Fibroblast of lung (primary cell): Measurements from ENCODE around the gene ATXN7L1. TPM values are rescaled to one million over a fixed set of nuclear protein-coding genes. Genes with fewer than 3 reads are reported as not detected.
A peak's percentile ranks its signal among the peaks of the same experiment; 100 is the strongest.

Experiments used
- DNase-seq, 2 donors: peaks; one replicate each; pipeline versions ENCODE4 v3.0.0 to v3.0.0-alpha.2; 2010; ENCODE audit warnings: low read depth in 2 of 2
- H2AFZ ChIP-seq: 2 replicates; pipeline ENCODE4 v1.5.1; 2012; ENCODE audit warnings: low read length, control low read depth, inconsistent platforms
- H3K27ac ChIP-seq: 2 replicates; pipeline ENCODE4 v1.5.1; 2011; ENCODE audit warnings: low read length, control low read depth; ENCODE audit not compliant: insufficient read depth
- H3K27me3 ChIP-seq: 2 replicates; pipeline ENCODE4 v1.5.1; 2011; ENCODE audit warnings: mild to moderate bottlenecking, low read length; ENCODE audit not compliant: control insufficient read depth, insufficient read depth
- H3K36me3 ChIP-seq: 2 replicates; pipeline ENCODE4 v1.5.1; 2011; ENCODE audit warnings: low read length; ENCODE audit not compliant: control insufficient read depth, insufficient read depth
- H3K4me1 ChIP-seq: 2 replicates; pipeline ENCODE4 v1.5.1; 2011; ENCODE audit warnings: low read length; ENCODE audit not compliant: control insufficient read depth, insufficient read depth; ENCODE audit errors: extremely low read depth
- H3K4me2 ChIP-seq: 2 replicates; pipeline ENCODE4 v1.5.1; 2011; ENCODE audit warnings: low read length, control low read depth; ENCODE audit not compliant: insufficient read depth; ENCODE audit errors: extremely low read depth
- H3K4me3 ChIP-seq, 4 experiments: fragments of 200-600 bp in 1 of 4; sonication (generic) in 1 of 4; replicated peaks in 1 of 4; 2 replicates each; pipeline ENCODE4 v1.5.1; 2011 to 2016; ENCODE audit warnings: low read length in 4 of 4, low read depth in 3 of 4, mild to moderate bottlenecking in 3 of 4, control low read depth in 2 of 4, inconsistent platforms in 1 of 4, mixed read lengths in 1 of 4; ENCODE audit not compliant: insufficient read depth in 1 of 4; ENCODE audit errors: control extremely low read depth in 1 of 4
- H3K79me2 ChIP-seq: 2 replicates; pipeline ENCODE4 v1.5.1; 2012; ENCODE audit warnings: mild to moderate bottlenecking, low read length, inconsistent platforms; ENCODE audit not compliant: control insufficient read depth, insufficient read depth
- H3K9ac ChIP-seq: 2 replicates; pipeline ENCODE4 v1.5.1; 2011; ENCODE audit warnings: mild to moderate bottlenecking, low read length, control low read depth; ENCODE audit not compliant: insufficient read depth
- H3K9me3 ChIP-seq: 2 replicates; pipeline ENCODE4 v1.5.1; 2012; ENCODE audit warnings: low read depth, low read length; ENCODE audit not compliant: control insufficient read depth, insufficient read depth
- H4K20me1 ChIP-seq: 2 replicates; pipeline ENCODE4 v1.5.1; 2011; ENCODE audit warnings: low read length; ENCODE audit not compliant: control insufficient read depth, insufficient read depth; ENCODE audit errors: extremely low read depth
- EZH2 ChIP-seq: IDR thresholded peaks from 2 replicates; pipeline ENCODE4 v1.5.1; 2012; ENCODE audit warnings: low read length, control low read depth, mild to moderate bottlenecking; ENCODE audit errors: missing control alignments
- polyA plus RNA-seq, 2 donors: library from polyadenylated mRNA; depleted of rRNA in 1 of 2; stranded (reverse) in 1 of 2; unstranded in 1 of 2; fragments of >200 nt; gene quantifications; 2 replicates each; pipeline ENCODE4 v1.2.1, GENCODE V29; 2011 to 2012; ENCODE audit warnings: missing spikeins in 1 of 2
- total RNA-seq: library from RNA; depleted of rRNA; stranded (reverse); fragments of >200 nt; gene quantifications from 2 replicates; pipeline ENCODE4 v1.2.1, GENCODE V29; 2014
- TF ChIP-seq, protein P1 (sequence below), 2 donors: IDR thresholded peaks in 1 of 2; conservative IDR thresholded peaks in 1 of 2; 1 replicate in 1 of 2; 2 replicates in 1 of 2; pipeline ENCODE4 v1.5.1; 2011 to 2012; ENCODE audit warnings: low read length in 2 of 2, control low read depth in 1 of 2, inconsistent platforms in 1 of 2, low read depth in 1 of 2, mild to moderate bottlenecking in 1 of 2

Gene ATXN7L1
- total and polyA plus RNA-seq, 2 donors (not counting 1 experiment from before 2014, with no cell fraction given), result 5.1 to 9.4 TPM

DNA sequence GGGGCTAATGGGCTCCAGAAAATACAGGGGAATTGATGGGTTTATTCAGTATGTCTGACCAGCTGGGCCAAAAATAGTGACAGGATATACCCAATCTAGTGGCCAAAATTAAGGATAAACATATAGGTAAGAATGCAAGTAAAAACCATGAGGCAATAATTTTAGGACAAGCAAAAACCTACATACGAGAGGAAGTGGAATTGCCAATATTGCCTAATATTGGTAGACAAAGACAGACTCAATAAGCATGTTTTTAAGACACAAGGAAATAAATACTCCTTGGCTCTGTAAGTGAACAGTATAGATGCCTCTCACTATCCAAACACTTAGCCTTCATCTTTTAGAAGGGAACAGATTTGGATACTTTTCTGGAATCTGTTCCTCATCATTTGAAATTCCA lies 51.0 kb downstream of the ATXN7L1 start:
- peaks cover 15% of the 10 kb centered on the region for H3K4me1 ChIP-seq
- no peaks in the 10 kb centered on the region for H3K36me3 ChIP-seq

DNA sequence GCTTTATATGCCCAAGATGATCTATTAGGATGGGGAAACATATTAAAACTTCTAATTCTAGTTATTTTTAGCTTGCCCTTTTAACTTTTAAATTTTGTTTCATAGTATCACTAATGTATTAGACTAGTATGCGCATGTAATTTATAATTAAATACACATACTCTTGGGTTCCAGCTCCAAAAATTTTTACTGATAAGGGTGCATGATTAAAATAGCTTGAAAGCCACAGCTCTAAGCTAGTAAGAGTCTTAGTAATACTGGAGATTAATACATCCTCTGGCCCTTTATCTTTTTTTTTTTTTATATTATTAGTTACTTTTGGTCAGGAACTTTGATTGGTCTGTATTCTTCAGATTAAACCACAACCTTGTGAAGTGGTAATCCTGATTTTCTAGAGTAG lies 53.6 kb downstream of the ATXN7L1 start:
- Histone ChIP-seq H3K9me3 (no peaks in the 10 kb centered on the region), H4K20me1 (no peaks in the 10 kb centered on the region), H3K27me3 (no peaks in the 10 kb centered on the region), H3K4me3 (no peak overlapping the region), H2AFZ (no peak overlapping the region), H3K9ac (no peak overlapping the region), H3K36me3 (no peaks in the 10 kb centered on the region), H3K4me1 (peaks cover 3% of the 10 kb centered on the region), H3K4me2 (no peak overlapping the region), H3K27ac (no peak overlapping the region), H3K79me2 (no peaks in the 10 kb centered on the region)
- TF ChIP-seq, protein P1, sequence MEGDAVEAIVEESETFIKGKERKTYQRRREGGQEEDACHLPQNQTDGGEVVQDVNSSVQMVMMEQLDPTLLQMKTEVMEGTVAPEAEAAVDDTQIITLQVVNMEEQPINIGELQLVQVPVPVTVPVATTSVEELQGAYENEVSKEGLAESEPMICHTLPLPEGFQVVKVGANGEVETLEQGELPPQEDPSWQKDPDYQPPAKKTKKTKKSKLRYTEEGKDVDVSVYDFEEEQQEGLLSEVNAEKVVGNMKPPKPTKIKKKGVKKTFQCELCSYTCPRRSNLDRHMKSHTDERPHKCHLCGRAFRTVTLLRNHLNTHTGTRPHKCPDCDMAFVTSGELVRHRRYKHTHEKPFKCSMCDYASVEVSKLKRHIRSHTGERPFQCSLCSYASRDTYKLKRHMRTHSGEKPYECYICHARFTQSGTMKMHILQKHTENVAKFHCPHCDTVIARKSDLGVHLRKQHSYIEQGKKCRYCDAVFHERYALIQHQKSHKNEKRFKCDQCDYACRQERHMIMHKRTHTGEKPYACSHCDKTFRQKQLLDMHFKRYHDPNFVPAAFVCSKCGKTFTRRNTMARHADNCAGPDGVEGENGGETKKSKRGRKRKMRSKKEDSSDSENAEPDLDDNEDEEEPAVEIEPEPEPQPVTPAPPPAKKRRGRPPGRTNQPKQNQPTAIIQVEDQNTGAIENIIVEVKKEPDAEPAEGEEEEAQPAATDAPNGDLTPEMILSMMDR (conservative IDR thresholded peaks at IDR 0.05 in 1 of 2, IDR thresholded peaks at IDR 0.05 in 1 of 2; ENCODE audit: low read depth in 1 of 2, low read length in 2 of 2), result no peak
- no peak for TF ChIP-seq EZH2
- DNase-seq, result peak in 1 of 2 donors; percentile 73

More for the DNA sequence above, 51.0 kb downstream of the ATXN7L1 start:
- H3K4me3 ChIP-seq, result no peak overlapping the region
- no peaks in the 10 kb centered on the region for H3K9me3 ChIP-seq
- H3K27ac ChIP-seq, result no peak overlapping the region
- no peak overlapping the region for H3K4me2 ChIP-seq
- H2AFZ ChIP-seq, result no peak overlapping the region
- H3K9ac ChIP-seq, result no peak overlapping the region
- no peaks in the 10 kb centered on the region for H4K20me1 ChIP-seq
- no peak for DNase-seq
- TF ChIP-seq, protein P1 (conservative IDR thresholded peaks at IDR 0.05 in 1 of 2, IDR thresholded peaks at IDR 0.05 in 1 of 2; ENCODE audit: low read depth in 1 of 2, low read length in 2 of 2), result no peak
- TF ChIP-seq EZH2, result no peak
- H3K79me2 ChIP-seq, result no peaks in the 10 kb centered on the region
- no peaks in the 10 kb centered on the region for H3K27me3 ChIP-seq

DNA sequence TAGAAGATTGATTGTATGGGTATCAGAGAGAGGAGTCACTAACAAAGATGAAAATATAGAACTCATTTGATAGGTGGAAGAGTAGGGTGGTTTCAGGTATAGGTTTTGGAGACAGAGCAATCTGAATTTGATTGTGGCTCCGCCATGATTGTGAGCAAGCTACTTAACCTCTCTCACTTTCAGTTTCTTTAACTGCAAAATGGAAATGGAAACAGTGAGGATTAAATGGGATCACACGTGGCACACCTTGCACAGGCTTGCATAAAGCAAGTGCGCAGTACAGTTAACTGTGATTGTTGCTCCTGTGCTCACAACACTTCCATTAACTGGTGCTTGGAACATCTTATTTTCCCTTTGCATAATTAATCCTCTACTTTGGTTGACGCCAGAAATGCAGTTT lies 54.9 kb downstream of the ATXN7L1 start:
- Histone ChIP-seq H3K36me3 (no peaks in the 10 kb centered on the region), H3K9ac (no peak overlapping the region), H3K4me2 (no peak overlapping the region), H3K4me3 (no peak overlapping the region), H3K9me3 (no peaks in the 10 kb centered on the region), H3K27ac (no peak overlapping the region), H4K20me1 (no peaks in the 10 kb centered on the region), H3K27me3 (no peaks in the 10 kb centered on the region), H3K79me2 (no peaks in the 10 kb centered on the region), H3K4me1 (peaks cover 3% of the 10 kb centered on the region), H2AFZ (no peak overlapping the region)
- TF ChIP-seq, protein P1 (conservative IDR thresholded peaks at IDR 0.05 in 1 of 2, IDR thresholded peaks at IDR 0.05 in 1 of 2; ENCODE audit: low read depth in 1 of 2, low read length in 2 of 2), result no peak
- TF ChIP-seq EZH2, result no peak
- DNase-seq, result no peak
